GM23338 (cell line): ENCODE data around the gene BANK1. TPM values are rescaled to one million over a fixed set of nuclear protein-coding genes. Genes with fewer than 3 reads are reported as not detected.

ENCODE experiments used
- ATAC-seq: fragments of 200-7000 bp; cut with Tn5 transposase; 3 replicates; pipeline ENCODE4 v1.9.1; 2020
- DNase-seq: peaks from one replicate; pipeline ENCODE4 v3.0.0-alpha.2; 2015; ENCODE audit warnings: low spot score
- H2AFZ ChIP-seq: fragments of 200-600 bp; sonication (generic); 2 replicates; pipeline ENCODE4 v1.8.0; 2016; ENCODE audit warnings: antibody characterized with exemption, mild to moderate bottlenecking, moderate library complexity
- H3F3A ChIP-seq: fragments of 200-600 bp; sonication (generic); replicated peaks from 2 replicates; pipeline ENCODE4 v1.8.0; 2017; ENCODE audit warnings: antibody characterized with exemption, mixed run types, low read depth
- H3K27ac ChIP-seq: fragments of 200-600 bp; sonication (generic); 2 replicates; pipeline ENCODE4 v1.6.1; 2016; ENCODE audit warnings: low read depth
- H3K27me3 ChIP-seq: fragments of 200-600 bp; sonication (generic); 2 replicates; pipeline ENCODE4 v1.8.0; 2016; ENCODE audit warnings: mild to moderate bottlenecking, mixed run types, moderate library complexity; ENCODE audit not compliant: insufficient read depth
- H3K36me3 ChIP-seq: fragments of 200-600 bp; sonication (generic); 2 replicates; pipeline ENCODE4 v1.8.0; 2016; ENCODE audit warnings: mild to moderate bottlenecking; ENCODE audit not compliant: insufficient read depth
- H3K4me1 ChIP-seq: fragments of 200-600 bp; sonication (generic); 2 replicates; pipeline ENCODE4 v1.8.0; 2016; ENCODE audit warnings: mild to moderate bottlenecking, moderate library complexity; ENCODE audit not compliant: insufficient read depth
- H3K4me2 ChIP-seq: fragments of 200-600 bp; sonication (generic); 2 replicates; pipeline ENCODE4 v1.7.1; 2017; ENCODE audit warnings: mixed run types
- H3K4me3 ChIP-seq: fragments of 200-600 bp; sonication (generic); 2 replicates; pipeline ENCODE4 v1.6.1; 2016; ENCODE audit warnings: mixed run types
- H3K79me2 ChIP-seq: fragments of 200-600 bp; sonication (generic); replicated peaks from 2 replicates; pipeline ENCODE4 v1.8.0; 2017; ENCODE audit warnings: mild to moderate bottlenecking; ENCODE audit not compliant: insufficient read depth
- H3K9me2 ChIP-seq: fragments of 200-600 bp; sonication (generic); 2 replicates; pipeline ENCODE4 v1.8.0; 2017; ENCODE audit not compliant: insufficient read depth
- H4K20me1 ChIP-seq: fragments of 200-600 bp; sonication (generic); replicated peaks from 2 replicates; pipeline ENCODE4 v1.8.0; 2017; ENCODE audit warnings: mild to moderate bottlenecking; ENCODE audit not compliant: insufficient read depth
- H3K27ac Mint-ChIP-seq: 2 replicates; pipeline ENCODE4 v1.8.0; 2020; ENCODE audit warnings: inconsistent platforms, mild to moderate bottlenecking, moderate library complexity, mixed read lengths
- H3K27me3 Mint-ChIP-seq: 3 replicates; pipeline ENCODE4 v1.8.0; 2022; ENCODE audit warnings: low read depth, mild to moderate bottlenecking, moderate library complexity, mixed read lengths, inconsistent platforms; ENCODE audit not compliant: insufficient read depth, poor library complexity
- H3K36me3 Mint-ChIP-seq: 3 replicates; pipeline ENCODE4 v1.8.0; 2021; ENCODE audit warnings: low read depth, mild to moderate bottlenecking, inconsistent platforms, moderate library complexity, mixed read lengths
- H3K4me1 Mint-ChIP-seq: 3 replicates; pipeline ENCODE4 v1.8.0; 2020; ENCODE audit warnings: mild to moderate bottlenecking, inconsistent platforms, mixed read lengths
- H3K4me3 Mint-ChIP-seq: 3 replicates; pipeline ENCODE4 v1.8.0; 2021; ENCODE audit warnings: moderate library complexity, mild to moderate bottlenecking, inconsistent platforms, mixed read lengths
- H3K9me3 Mint-ChIP-seq: 3 replicates; pipeline ENCODE4 v1.8.0; 2020; ENCODE audit warnings: moderate library complexity, mild to moderate bottlenecking, inconsistent platforms, mixed read lengths
- CREB1 ChIP-seq: fragments of 250-450 bp; sonication (Bioruptor Pico); IDR thresholded peaks from 2 replicates; pipeline ENCODE4 v1.5.0; 2020; ENCODE audit warnings: low read depth, mild to moderate bottlenecking, moderate library complexity
- CTCF ChIP-seq, 2 experiments: fragments of 200-600 bp in 1 of 2; sonication (generic) in 1 of 2; conservative IDR thresholded peaks; 2 replicates each; pipeline versions ENCODE4 v1.5.1 to v1.6.1; 2016 to 2017; ENCODE audit warnings: antibody characterized with exemption in 2 of 2, low read depth in 2 of 2, mild to moderate bottlenecking in 2 of 2, moderate library complexity in 1 of 2
- ETS1 ChIP-seq: IDR thresholded peaks from 2 replicates; pipeline ENCODE4 v1.6.1; 2016; ENCODE audit warnings: antibody characterized with exemption
- EZH2 ChIP-seq: fragments of 200-600 bp; sonication (generic); IDR thresholded peaks from one replicate; pipeline ENCODE4 v1.8.0; 2017; ENCODE audit warnings: antibody characterized with exemption, mild to moderate bottlenecking, low read depth; ENCODE audit not compliant: unreplicated experiment
- JUNB ChIP-seq: IDR thresholded peaks from one replicate; pipeline ENCODE4 v1.6.1; 2016; ENCODE audit warnings: antibody characterized with exemption; ENCODE audit not compliant: unreplicated experiment
- NANOG ChIP-seq: IDR thresholded peaks from 2 replicates; pipeline ENCODE4 v1.6.1; 2016; ENCODE audit warnings: antibody characterized with exemption, borderline replicate concordance
- POLR2AphosphoS5 ChIP-seq: IDR thresholded peaks from 2 replicates; pipeline ENCODE4 v1.6.1; 2016; ENCODE audit warnings: antibody characterized with exemption, low read depth
- ZNF114 ChIP-seq: fragments of 250-450 bp; sonication (Bioruptor Pico); IDR thresholded peaks from 2 replicates; pipeline ENCODE4 v1.5.0; 2020; ENCODE audit warnings: mild to moderate bottlenecking, moderate library complexity
- ZNF331 ChIP-seq: fragments of 250-450 bp; sonication (Bioruptor Pico); IDR thresholded peaks from 2 replicates; pipeline ENCODE4 v1.5.0; 2020; ENCODE audit warnings: low read depth, mild to moderate bottlenecking, moderate library complexity
- polyA plus RNA-seq: library from polyadenylated mRNA; unstranded; fragments of >200 nt; fragmentation: Nextera tagmentation; extraction: Ambion mirVana; gene quantifications from 2 replicates; pipeline ENCODE4 v1.2.1, GENCODE V29; 2016
- total RNA-seq: library from RNA; depleted of rRNA; stranded (reverse); fragments of >200 nt; shearing (Covaris generic); gene quantifications from 2 replicates; pipeline ENCODE4 v1.2.3, GENCODE V29; 2014
- TF ChIP-seq, protein P1 (sequence below): IDR thresholded peaks from one replicate; pipeline ENCODE4 v1.6.1; 2018; ENCODE audit warnings: antibody characterized with exemption; ENCODE audit not compliant: unreplicated experiment

BANK1 gene
- total and polyA plus RNA-seq, 2 experiments from 2014 or later = 0.86 to 0.87 TPM

DNA sequence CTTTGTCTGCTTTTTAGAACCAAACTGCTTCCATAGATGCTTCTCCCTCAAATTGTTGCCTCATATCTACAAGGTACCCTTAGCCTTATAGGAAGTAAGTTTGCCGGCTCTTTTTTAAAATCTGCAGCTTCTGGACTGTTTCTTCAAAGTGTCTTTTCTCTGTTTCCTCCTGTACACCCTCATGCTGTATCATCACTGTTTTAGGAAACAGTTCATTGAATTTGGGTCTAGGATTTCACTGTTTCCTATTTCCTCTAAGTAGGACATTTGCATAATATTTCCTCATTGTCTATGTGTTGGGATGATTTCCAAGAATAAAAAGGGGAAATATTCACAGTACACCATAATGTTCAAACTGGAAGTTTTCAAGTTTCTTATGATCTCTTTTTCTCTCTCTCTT, 43.0 kb downstream of the BANK1 start (continued):
- TF ChIP-seq, protein P1, sequence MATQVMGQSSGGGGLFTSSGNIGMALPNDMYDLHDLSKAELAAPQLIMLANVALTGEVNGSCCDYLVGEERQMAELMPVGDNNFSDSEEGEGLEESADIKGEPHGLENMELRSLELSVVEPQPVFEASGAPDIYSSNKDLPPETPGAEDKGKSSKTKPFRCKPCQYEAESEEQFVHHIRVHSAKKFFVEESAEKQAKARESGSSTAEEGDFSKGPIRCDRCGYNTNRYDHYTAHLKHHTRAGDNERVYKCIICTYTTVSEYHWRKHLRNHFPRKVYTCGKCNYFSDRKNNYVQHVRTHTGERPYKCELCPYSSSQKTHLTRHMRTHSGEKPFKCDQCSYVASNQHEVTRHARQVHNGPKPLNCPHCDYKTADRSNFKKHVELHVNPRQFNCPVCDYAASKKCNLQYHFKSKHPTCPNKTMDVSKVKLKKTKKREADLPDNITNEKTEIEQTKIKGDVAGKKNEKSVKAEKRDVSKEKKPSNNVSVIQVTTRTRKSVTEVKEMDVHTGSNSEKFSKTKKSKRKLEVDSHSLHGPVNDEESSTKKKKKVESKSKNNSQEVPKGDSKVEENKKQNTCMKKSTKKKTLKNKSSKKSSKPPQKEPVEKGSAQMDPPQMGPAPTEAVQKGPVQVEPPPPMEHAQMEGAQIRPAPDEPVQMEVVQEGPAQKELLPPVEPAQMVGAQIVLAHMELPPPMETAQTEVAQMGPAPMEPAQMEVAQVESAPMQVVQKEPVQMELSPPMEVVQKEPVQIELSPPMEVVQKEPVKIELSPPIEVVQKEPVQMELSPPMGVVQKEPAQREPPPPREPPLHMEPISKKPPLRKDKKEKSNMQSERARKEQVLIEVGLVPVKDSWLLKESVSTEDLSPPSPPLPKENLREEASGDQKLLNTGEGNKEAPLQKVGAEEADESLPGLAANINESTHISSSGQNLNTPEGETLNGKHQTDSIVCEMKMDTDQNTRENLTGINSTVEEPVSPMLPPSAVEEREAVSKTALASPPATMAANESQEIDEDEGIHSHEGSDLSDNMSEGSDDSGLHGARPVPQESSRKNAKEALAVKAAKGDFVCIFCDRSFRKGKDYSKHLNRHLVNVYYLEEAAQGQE = no peak
- no peak for TF ChIP-seq CREB1 (CRISPR knock-in tag)
- no peak for TF ChIP-seq ZNF331 (CRISPR knock-in tag)
- no peak for TF ChIP-seq ETS1
- no peak for TF ChIP-seq JUNB
- no peak for TF ChIP-seq NANOG
- TF ChIP-seq CTCF (conservative IDR thresholded peaks at IDR 0.05; ENCODE audit: low read depth in 2 of 2) = no peak
- TF ChIP-seq EZH2 = no peak

GRCh38 chr4:101835121-101835904, 44.8 kb downstream of the BANK1 start:
- Histone ChIP-seq H3K4me2 (no peak overlapping the region), H3K4me3 (no peak overlapping the region), H3K27ac (no peak overlapping the region), H3K9me2 (no peaks in the 10 kb centered on the region), H3F3A (no peaks in the 10 kb centered on the region), H2AFZ (peak overlapping the region; percentile 77; the same call in 1 of the 2 replicates), H3K36me3 (no peaks in the 10 kb centered on the region), H3K27me3 (no peaks in the 10 kb centered on the region), H4K20me1 (no peaks in the 10 kb centered on the region), H3K4me1 (no peaks in the 10 kb centered on the region), H3K79me2 (no peaks in the 10 kb centered on the region)
- no peak for DNase-seq
- Mint-ChIP-seq H3K4me1 (peaks cover 6% of the 10 kb centered on the region), H3K27ac (no peak overlapping the region), H3K27me3 (no peaks in the 10 kb centered on the region), H3K9me3 (no peaks in the 10 kb centered on the region), H3K36me3 (no peaks in the 10 kb centered on the region), H3K4me3 (no peak overlapping the region)
- no peak for ATAC-seq
- no peak for TF ChIP-seq NANOG
- TF ChIP-seq CTCF (conservative IDR thresholded peaks at IDR 0.05; ENCODE audit: low read depth in 2 of 2) = no peak
- no peak for TF ChIP-seq JUNB
- no peak for TF ChIP-seq CREB1 (CRISPR knock-in tag)
- TF ChIP-seq, protein P1 = no peak
- no peak for TF ChIP-seq ZNF114 (CRISPR knock-in tag)
- TF ChIP-seq POLR2AphosphoS5 = no peak
